Activated CD8-positive, alpha-beta memory T cell treated with anti-CD3 and anti-CD28 coated beads, Interleukin-2, amount 50 U/mL, for 1 hour (primary cell): Measurements from ENCODE around the gene SCAF4.

Source experiments
- DNase-seq: peaks from one replicate; pipeline ENCODE4 v3.0.0-alpha.2; 2020; ENCODE audit errors: extremely low read depth

The SCAF4 gene

DNA sequence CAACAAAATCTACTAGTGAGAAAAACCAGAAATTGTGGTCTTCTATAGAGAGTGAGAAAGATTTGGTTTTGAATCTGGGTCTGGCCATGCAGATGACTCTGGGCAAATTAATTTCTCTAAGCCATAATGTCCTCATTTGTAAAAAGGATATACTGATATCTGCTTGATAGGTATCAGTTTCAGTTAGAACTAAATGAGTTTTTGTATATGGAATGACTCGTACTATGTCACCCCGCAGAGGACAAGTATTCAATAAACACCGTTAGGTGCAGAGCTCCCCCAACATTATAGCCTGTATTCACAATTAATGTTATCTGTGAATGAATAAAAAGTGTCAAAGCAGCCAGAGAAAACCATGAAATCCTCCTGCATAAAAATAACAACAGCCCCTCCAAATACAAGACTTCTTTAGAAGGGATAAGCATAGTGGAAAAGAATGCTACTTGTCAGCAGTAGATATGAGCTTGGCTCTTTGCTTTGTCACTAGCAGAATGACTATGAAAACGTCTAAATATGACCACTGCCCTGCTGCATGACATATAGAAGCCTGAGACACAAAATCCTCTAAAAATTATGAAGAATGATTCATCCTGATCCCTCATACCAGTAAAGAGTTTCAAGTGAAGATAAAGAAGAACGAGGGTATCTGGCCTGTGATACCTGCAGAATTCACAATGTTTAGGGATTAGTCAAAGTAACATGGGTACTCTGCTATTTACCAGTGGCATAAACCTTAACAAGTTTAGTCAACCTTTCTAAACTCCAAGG lies 17.8 kb downstream of the SCAF4 start:
- no peak for DNase-seq

DNA sequence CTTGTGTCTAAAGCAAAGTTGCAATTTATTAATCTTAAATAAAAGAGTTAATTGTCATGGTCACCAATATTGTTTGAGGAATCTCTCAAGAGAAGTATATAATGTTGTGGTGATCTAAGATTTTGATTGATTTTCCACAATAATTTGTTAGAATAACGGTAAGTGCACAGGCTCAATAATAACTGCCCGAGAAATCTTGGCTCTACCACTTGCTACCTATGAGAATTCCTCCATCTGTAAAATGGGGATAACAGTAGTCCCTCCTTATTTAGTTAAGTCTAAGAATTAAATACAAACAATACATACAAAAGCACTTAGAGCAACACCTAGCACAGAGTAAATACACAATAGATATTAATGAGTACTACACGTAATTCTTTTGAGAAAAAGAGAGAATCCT lies 18.8 kb downstream of the SCAF4 start:
- no peak for DNase-seq

DNA sequence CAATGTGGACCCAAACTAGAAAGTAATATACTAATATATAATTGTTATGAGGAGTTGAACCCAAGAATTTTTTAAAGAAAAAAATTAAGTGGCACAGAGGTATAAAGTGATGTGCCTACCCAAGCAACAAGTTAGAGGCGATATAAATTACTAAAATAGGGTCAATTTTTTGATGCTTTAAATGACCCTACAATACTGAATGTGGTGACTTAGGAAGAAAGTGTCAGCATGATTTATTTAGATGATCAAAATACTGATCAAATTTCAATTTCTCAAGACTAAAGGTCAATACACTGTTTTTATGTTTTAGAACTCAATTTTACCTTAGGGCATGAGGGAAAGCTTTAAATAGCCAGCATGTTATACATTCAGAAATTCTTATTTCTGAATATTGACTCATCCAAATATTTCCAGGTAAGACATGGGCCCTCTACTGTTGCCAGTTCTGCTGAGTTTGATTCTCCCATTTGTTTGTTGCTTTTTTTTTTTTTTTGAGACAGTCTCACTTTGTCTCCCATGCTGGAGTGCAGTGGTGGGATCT lies 20.1 kb downstream of the SCAF4 start:
- no peak for DNase-seq

DNA sequence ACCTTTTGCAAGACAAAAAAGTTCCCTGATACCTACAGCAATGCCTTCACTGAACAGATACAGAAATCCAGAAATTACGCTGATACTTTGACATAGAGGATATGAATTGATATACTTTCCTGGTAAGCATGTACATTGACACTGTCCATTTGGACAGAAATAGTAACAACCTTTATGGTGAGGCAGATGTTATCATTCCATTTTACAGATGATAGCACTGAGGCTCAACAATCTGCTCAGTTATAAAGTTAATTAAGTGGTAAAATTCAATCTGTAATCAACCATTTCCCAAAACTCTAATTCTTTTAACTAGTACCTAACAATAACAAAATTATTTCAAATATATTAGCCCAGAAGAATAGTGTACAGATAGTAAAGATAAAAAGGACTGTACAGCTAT lies 20.6 kb downstream of the SCAF4 start:
- DNase-seq, result no peak

DNA sequence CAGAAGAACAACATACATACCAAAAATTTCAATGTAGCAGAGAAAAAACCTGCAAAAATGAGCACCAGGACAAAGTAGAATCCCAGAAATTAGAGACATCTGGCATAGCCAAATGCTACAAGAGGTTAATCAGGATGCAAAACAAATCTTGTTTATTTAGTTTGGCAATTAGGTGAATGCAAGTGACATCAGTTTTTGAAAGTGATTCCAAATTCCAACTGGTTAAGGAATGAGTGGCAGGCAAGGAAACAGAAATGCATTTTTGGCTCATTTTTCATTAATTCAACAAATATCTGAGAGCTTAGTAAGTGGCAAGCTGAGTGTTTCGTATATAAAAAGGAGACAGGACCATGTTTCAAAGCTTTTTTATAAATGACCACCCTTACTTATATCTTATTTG lies 21.3 kb downstream of the SCAF4 start:
- DNase-seq, result no peak

DNA sequence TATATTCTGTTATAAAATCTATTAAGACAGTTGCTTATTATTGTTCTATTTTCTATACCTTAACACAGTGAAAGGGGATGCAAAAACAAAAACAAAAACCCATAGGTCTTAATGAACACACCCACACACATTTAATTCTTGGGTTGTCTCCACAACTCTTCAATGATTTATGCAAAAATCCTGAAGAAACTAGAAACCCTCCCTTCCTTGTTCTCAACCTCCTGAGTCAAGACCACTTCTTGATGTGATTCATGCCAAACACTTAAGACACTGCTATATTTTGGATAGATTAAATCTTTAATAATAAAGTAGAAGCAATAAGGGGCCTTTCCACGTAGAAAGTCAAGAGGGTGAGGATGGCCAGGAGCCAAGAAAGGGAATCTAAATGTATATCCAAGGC lies 23.4 kb downstream of the SCAF4 start:
- DNase-seq, result no peak

DNA sequence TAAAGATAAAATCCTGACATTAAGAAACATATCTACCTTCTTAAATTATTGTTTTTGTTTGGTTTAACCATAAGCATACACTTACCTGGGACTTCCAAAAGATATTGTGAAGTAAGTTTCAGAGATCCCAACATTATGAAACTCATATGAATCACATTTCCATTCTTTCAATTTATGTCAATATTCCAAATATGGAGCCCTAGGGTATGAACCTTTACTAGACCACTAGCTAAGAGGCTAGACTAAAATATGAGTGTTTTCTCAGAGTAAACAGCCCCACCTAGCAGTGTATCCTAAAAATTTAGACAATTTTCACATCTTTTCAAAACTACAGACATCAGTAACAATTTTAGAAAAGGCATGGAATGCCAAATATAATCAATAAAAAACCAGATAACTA lies 24.4 kb downstream of the SCAF4 start:
- no peak for DNase-seq

DNA sequence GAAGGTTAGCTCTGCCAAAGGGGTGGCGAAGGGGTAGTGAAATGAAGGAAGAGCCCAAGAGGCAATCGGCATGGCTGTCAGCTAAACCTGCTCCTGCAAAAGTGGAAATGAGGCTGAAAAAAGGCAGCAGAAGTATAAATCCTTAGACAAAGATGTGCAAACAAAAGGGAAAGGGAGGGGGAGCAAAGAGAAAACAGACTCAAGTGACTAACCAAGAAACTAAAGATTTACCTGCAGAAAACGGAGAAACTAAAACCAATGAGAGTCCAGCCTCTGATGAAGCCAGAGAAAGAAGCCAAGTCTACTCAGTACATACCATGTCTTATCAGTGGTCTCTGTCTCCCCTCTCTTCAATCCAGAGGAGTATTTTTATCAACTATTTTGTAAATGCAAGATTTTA lies 25.4 kb downstream of the SCAF4 start:
- DNase-seq, result no peak

DNA sequence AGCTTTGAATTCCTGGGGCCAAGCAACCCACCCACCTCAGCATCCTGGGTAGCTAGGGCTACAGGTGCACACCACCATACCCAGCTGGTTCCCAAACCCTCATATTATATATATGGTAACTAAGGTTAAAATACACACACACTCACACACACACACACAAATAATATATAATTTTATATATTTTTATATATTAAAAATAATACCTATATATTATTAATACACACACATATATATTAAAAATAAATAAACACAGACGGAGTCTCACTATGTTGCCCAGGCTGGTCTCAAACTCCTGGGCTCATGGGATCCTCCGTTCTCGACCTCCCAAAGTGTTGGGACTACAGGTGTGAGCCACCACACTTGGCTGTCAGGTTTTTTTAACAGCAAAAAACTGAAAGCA lies 31.9 kb downstream of the SCAF4 start:
- no peak for DNase-seq

DNA sequence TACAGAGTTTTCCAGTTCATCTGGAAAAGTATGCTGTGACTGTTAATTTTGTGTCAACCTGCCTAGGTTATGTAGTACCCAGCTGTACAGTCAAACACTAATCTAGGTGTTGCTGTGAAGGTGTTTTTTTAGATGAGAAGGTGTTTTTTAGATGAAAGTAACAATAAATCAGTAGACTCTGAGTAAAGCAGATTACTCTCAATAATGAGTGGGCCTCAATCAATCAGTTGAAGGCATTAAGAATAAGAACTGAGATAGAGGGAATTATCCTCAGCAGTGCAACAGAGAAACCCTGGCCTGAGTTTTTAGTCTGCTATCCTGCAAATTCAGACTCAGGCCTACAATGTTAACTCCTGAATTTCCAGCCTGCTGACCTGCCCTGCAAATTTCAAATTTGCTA lies 33.5 kb downstream of the SCAF4 start:
- no peak for DNase-seq

DNA sequence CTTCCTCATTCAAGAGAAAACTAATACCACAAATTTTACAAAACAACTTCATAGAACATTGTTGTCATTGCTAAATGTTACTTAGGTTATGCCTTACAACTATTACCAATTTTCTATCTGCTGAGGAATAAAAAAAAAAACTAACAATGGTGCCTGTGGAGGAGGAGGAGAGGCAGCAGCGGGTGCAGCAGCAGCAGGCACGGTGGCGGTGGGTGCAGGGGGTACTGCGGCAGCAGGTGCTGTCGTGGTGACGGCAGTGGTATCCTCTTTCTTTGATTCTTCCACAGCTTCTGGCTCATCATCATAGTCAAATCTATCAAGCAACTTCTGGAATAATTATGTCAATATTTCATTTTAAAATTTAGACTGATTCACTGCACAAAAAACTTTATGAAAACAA lies 35.5 kb downstream of the SCAF4 start:
- DNase-seq, result no peak

DNA sequence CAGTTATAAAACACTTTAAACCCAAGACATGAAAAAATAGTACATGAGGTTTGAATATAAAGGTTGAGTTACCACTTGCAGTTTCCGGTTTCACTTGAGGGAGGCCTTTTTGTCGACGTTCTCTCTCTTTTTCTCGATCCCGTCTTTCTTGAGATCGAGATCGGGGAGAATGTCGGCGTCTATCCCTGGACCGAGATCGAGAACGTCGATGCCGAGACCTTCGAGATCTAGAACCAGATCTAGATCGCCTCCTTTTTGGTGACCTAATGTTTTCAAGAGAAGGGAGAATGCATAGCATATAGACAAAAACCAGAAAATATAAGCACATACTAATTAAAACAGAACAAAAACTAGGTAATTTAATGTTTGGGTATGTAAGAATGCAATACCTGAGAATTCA lies 38.7 kb downstream of the SCAF4 start:
- DNase-seq, result no peak

DNA sequence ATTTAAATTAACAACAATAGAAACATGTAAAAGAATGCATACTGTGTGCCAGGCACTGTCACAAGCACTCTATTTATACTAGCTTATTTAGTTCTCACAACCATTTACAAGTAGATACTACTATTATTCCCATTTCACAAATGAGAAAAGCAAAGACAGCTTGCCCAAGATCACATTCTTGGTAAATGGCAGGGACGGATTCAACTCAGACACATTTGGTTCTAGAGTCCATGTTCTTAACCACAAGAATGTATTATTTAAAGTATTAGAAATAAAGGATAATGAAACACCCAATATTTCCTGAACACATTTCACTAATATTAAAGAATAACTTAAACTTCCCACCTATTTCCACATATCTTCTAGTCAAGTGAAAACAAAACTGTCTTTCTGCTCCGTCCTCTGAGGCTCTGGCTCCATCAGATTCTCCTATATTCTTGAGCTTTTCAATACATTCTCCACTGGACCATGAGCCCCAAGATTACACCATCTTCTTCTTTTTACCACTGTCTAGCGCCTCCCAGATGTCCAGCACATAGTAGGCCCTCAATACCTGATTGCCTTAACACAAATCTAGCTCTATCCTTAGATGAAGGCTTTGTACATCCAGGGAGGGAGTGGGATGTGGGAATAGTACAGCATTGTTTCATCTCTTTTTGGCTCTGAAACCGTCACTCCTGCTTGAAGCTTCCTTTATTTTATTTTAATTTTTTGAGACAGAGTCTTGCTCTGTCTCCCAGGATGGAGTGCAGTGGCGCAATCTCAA lies 43.1 kb downstream of the SCAF4 start:
- DNase-seq, result no peak

DNA sequence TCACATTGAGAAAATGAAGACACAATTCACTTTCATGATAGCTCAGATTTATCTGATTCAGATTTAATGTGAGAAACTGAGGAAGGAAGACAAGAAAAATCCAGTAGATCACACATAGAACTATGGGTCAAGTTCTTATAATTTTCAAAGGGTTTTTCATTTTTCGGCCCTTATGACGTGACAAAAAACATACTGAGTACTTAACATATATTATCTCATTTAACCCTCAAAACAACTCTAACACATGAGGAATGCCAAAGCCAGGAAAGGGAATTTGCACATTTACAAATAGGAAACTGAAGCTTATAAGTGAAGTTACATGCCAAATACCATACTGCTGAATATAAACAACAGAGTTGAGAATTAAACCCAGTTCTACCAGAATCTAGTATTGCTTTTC lies 44.8 kb downstream of the SCAF4 start:
- no peak for DNase-seq

DNA sequence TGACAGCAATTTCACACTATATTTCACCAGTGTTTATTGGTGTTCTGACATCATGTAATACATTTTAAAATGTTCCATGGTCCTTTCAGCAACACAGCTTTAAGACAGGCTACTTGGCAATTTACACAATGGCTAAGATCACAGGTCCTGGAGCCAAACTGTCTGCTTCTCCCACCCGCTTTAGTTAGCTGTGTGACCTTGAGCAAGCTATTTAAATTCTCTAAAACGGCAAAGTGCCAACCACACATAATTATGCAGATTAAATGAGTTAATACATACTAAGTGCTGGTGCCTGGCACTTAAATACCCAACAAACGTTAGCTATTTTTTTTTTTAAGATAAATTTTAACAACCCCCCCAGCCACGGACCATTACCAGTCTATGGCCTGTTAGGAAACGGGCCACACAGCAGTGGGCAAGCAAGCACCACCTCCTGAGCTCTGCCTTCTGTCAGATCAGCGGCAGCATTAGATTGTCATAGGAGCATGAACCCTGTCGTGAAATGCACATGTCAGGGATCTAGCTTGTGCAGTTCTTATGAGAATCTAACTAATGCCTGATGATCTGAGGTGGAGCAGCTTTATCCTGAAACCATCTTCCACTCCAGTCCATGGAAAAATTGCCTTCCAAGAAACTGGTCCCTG lies 45.5 kb downstream of the SCAF4 start:
- no peak for DNase-seq

DNA sequence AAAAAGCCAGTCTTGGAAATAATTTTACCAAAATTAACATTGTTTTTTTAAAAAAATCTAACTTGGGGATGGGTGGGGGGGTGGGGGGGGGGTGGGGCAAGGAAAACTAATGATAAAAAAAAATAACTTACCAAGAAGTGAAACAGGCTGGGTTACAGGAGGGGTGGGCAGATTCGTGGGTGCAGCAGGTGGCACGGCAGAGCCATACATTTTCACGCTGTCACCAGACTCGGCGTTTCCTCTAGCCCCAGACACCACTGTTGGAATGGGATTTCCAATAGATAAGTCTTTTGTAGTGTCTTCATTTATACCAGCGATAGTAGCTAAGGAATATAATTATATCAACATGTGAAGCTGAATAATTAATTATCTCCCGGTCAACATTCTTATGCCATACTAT lies 47.0 kb downstream of the SCAF4 start:
- no peak for DNase-seq

DNA sequence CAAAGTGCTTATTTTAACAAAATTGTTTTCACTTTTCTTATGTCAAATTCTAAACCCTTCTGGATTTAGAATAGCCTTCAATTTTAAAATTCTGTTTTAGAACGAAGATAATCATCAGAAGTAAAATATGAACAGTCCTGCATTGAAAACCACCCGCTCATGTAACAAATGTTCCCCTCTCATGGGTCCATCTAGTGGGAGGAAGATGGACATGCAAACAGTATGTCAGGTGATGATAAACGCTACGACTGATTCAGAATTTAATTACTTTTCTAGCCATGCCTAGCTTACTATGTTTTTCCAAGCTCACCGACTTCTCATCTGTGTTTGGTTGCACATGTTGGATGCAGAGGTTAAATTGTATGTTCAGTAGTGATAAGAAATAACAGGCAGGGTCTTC lies 48.9 kb downstream of the SCAF4 start:
- no peak for DNase-seq

DNA sequence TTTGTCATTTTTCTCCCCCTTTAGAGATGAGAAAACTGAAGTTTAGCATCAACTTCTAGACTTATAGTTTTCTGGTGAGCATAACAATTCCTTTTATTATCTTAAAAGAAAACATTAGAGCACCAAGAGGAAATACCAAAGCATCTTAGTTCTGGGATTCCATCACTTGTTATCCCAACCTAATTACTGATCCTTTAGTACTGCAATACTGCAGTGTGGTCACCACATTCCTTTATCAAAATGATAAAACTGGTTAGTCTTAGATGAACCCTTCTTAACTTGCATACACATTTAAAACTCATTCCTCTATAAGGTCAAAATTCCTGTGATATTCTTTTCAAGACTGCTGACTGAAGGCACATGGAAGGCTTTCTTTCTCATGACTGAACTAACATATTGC lies 49.3 kb downstream of the SCAF4 start:
- DNase-seq, result no peak

DNA sequence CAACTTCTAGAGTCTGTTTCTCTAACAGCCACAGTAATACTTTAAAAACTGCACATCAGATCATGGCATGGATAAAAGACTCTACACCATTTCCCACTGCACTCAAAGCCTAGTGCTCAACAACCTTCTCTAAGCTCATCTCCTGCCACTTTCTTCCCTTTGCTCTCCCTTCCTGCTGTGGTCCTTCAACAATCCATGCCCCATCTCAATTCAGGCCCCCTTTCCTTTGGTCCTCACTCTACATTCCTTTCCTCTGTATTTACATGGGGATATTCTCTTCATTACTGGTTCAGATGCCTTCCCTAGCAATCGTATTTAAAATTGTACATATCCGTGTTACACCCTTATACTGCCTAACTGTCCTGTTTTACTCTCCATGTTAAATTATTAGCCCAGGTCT lies 53.4 kb downstream of the SCAF4 start:
- no peak for DNase-seq

DNA sequence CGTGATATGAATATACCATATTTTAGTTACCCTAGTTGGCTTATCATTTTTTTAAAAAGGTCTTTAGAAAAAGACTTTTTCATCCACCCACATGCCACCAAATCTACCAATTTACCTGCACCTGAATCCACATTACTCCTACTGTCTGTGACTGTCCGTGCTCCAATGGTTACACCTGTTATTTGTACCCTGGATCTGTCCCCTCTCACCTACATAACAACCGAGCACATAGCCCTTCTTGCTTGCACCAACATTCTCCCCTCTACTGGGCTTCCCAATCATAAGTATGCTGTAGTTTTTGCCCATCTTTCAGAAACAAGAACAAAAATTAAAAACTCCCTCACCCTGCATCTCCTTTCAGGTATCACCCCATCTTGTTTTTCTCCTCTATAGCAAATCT lies 54.9 kb downstream of the SCAF4 start:
- no peak for DNase-seq

DNA sequence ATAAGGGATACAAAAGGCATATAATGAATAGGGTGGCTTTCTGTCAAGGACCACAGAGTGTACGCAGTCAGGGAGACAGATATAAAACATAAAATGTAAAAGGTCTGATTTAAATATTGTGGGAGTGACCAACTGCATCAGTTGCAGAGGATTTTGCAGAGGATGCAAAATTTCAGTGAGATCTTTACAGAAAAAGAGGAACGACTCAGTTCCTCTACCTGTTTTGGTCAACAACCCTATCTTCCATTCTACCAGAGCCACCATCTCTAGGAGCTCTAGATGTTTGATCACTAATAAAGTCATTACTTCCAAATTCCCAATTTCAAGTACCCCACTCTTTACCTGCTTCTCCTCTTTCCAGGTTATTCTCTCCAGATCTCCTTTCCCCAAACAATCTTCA lies 56.0 kb downstream of the SCAF4 start:
- DNase-seq, result no peak

DNA sequence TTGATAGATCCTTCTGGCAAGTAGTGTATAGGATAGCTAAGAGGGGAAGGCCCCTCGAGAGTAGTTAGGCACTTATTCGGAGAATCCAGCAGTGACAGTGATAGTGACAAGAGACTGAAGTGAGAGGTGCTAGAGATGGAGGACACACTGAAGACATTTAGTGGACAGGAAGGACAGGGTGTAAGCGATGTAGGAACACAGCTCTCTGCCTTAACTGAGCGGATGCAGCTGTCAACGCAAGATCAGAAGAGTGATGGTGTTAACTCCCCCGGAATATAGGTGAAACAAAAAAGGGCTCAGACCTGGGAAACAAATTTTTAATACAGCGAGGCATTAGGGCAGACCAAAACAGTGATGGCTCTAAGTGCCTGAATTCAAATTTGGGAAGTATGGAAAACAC lies 56.6 kb downstream of the SCAF4 start:
- DNase-seq, result no peak
